Peyer's patch (tissue), 4 donors: ENCODE results near the gene DRD2. TPM values are rescaled to one million over a fixed set of nuclear protein-coding genes. Genes with fewer than 3 reads are reported as not detected.

Experiments used
- DNase-seq, 3 donors: peaks; one replicate each; pipeline ENCODE4 v3.0.0-alpha.2; 2017 to 2019
- H3K27ac ChIP-seq, 4 donors: fragments of 200-600 bp; sonication (generic); one replicate each; pipeline ENCODE4 v1.5.1; 2016 to 2019
- H3K27me3 ChIP-seq, 2 donors: fragments of 200-600 bp; sonication (generic); one replicate each; pipeline ENCODE4 v1.5.1; 2019
- H3K36me3 ChIP-seq, 3 donors: fragments of 200-600 bp; sonication (generic); one replicate each; pipeline ENCODE4 v1.5.1; 2016 to 2019
- H3K4me1 ChIP-seq, 4 donors: fragments of 200-600 bp; sonication (generic); one replicate each; pipeline ENCODE4 v1.5.1; 2016 to 2019
- H3K4me3 ChIP-seq, 4 donors: fragments of 200-600 bp; sonication (generic); 1 replicate in 3 of 4; 2 replicates in 1 of 4; pipeline ENCODE4 v1.5.1; 2016 to 2019; ENCODE audit warnings: mild to moderate bottlenecking in 1 of 4
- H3K9me3 ChIP-seq, 4 donors: fragments of 200-600 bp; sonication (generic); one replicate each; pipeline ENCODE4 v1.5.1; 2016 to 2019; ENCODE audit warnings: mild to moderate bottlenecking in 1 of 4
- POLR2A ChIP-seq, 2 donors: fragments of 450-650 bp; IDR thresholded peaks; one replicate each; pipeline ENCODE4 v1.5.1; 2017; ENCODE audit warnings: antibody characterized with exemption in 2 of 2, mild to moderate bottlenecking in 2 of 2, moderate library complexity in 2 of 2
- total RNA-seq, 4 donors: library from RNA; depleted of rRNA; stranded (reverse); fragments of >200 nt; gene quantifications; one replicate each; pipeline ENCODE4 v1.1.0, GENCODE V29; 2016
- TF ChIP-seq, protein P1 (sequence below), 6 experiments: fragments of 450-650 bp in 4 of 6; fragments of 200-600 bp in 2 of 6; sonication (generic) in 1 of 6; IDR thresholded peaks; one replicate each; pipeline ENCODE4 v1.5.1; 2017 to 2019; ENCODE audit warnings: antibody characterized with exemption in 6 of 6, mild to moderate bottlenecking in 3 of 6, moderate library complexity in 1 of 6

DRD2 gene
- total RNA-seq, 4 donors from 2014 or later, result not detected

DNA sequence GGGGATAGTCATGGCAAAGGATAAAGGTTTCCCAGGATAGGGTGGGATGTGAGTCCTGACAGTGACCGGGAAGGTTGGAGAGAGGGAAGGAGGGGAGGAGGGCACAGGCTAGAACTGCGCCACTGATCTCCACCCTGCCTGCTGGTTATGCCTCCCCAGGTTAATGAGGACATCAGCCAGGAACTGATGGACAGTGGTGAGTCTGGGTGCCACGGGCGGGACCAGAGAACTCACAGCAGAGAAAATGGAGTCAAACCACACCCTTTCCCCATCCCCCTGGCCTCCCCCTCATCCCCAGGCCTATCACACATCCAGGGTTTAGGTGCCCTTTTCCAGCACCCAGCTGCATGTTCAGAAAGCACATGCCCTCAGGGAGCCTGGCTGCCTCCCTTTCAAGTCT lies 77.4 kb downstream of the DRD2 start:
- Histone ChIP-seq H3K9me3 (no peaks in the 10 kb centered on the region), H3K27ac (no peak overlapping the region), H3K27me3 (no peaks in the 10 kb centered on the region), H3K36me3 (no peaks in the 10 kb centered on the region), H3K4me3 (no peak overlapping the region), H3K4me1 (no peaks in the 10 kb centered on the region)
- no peak for DNase-seq
- TF ChIP-seq, protein P1, sequence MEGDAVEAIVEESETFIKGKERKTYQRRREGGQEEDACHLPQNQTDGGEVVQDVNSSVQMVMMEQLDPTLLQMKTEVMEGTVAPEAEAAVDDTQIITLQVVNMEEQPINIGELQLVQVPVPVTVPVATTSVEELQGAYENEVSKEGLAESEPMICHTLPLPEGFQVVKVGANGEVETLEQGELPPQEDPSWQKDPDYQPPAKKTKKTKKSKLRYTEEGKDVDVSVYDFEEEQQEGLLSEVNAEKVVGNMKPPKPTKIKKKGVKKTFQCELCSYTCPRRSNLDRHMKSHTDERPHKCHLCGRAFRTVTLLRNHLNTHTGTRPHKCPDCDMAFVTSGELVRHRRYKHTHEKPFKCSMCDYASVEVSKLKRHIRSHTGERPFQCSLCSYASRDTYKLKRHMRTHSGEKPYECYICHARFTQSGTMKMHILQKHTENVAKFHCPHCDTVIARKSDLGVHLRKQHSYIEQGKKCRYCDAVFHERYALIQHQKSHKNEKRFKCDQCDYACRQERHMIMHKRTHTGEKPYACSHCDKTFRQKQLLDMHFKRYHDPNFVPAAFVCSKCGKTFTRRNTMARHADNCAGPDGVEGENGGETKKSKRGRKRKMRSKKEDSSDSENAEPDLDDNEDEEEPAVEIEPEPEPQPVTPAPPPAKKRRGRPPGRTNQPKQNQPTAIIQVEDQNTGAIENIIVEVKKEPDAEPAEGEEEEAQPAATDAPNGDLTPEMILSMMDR (IDR thresholded peaks at IDR 0.05), result no peak
- TF ChIP-seq POLR2A (IDR thresholded peaks at IDR 0.05), result no peak

DNA sequence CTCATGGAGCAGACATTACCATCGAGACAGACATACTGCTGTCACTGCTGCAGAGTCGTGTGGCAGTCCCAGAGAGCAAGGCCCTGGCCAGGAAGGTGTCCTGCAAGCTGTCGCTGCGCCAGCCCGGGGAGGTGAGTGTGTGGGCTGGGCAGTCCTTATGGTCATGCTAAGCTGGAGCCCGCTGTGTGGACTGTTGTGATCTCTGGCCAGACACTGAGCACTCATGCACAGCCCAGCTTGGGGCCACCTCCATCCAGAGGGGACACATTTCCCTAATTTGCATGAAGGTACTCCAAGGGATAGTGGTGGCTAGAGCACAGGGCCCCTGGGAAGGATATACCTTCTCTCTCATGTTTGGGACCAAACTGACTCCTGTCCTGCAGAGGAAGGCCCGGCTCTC lies 78.0 kb downstream of the DRD2 start:
- H3K27ac ChIP-seq, result no peak overlapping the region
- H3K4me1 ChIP-seq, result no peaks in the 10 kb centered on the region
- no peak overlapping the region for H3K4me3 ChIP-seq
- no peaks in the 10 kb centered on the region for H3K9me3 ChIP-seq
- H3K36me3 ChIP-seq, result no peaks in the 10 kb centered on the region
- no peak for TF ChIP-seq POLR2A (IDR thresholded peaks at IDR 0.05)
- TF ChIP-seq, protein P1 (IDR thresholded peaks at IDR 0.05), result no peak
- H3K27me3 ChIP-seq, result no peaks in the 10 kb centered on the region
- DNase-seq, result no peak

DNA sequence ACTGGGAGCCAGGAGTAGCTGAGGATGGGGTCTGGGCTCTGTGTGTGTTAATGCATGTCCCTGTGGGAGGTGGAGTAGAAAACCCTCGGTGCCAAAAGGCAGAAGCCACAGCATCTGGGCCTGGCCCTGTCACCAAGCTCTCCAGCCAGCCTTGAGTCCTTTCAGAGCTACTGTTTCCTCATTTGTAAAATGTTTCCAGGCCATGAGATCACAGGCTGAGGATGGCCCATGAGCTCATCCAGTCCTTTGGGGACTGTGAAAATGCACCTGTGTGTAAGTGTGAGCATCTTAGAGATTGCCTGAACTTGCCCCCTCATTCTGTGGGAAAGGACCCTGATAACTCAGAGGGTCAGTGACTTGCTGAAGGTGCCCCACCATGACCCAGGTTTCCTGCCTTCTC lies 78.5 kb downstream of the DRD2 start:
- no peaks in the 10 kb centered on the region for H3K9me3 ChIP-seq
- TF ChIP-seq POLR2A (IDR thresholded peaks at IDR 0.05), result no peak
- TF ChIP-seq, protein P1 (IDR thresholded peaks at IDR 0.05), result no peak

DNA sequence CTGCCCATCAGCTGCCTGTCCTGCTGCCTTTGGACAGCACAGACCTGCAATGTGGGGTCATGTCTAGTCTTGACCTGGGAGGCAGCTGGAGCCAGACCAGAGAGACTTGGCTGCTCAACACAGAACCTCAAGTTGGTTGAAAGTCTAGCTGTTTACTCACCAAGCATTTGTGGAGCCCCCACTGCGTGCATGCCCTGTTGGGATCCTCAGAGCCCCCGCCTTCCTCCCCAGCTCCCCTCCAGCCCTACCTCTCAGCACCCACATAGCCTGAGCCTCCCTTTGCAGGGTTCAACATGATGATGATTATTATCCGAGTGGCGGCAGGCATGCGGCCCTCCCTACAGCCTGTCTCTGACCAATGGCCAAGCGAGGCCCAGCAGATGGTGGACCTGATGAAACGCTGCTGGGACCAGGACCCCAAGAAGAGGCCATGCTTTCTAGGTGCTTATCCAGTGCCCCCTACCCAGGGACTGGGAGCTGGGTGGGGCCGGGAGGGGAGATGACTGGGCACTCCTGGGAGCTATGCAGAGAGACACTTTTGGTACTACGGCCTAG lies 79.3 kb downstream of the DRD2 start:
- no peak overlapping the region for H3K27ac ChIP-seq
- H3K4me3 ChIP-seq, result no peak overlapping the region
- H3K36me3 ChIP-seq, result no peaks in the 10 kb centered on the region
- H3K27me3 ChIP-seq, result no peaks in the 10 kb centered on the region
- TF ChIP-seq, protein P1 (IDR thresholded peaks at IDR 0.05), result no peak
- TF ChIP-seq POLR2A (IDR thresholded peaks at IDR 0.05), result no peak
- H3K9me3 ChIP-seq, result no peaks in the 10 kb centered on the region
- DNase-seq, result no peak
- H3K4me1 ChIP-seq, result no peaks in the 10 kb centered on the region

More for the DNA sequence above, 78.5 kb downstream of the DRD2 start:
- Histone ChIP-seq H3K4me1 (no peaks in the 10 kb centered on the region), H3K36me3 (no peaks in the 10 kb centered on the region), H3K27ac (no peak overlapping the region), H3K27me3 (no peaks in the 10 kb centered on the region), H3K4me3 (no peak overlapping the region)
- no peak for DNase-seq

DNA sequence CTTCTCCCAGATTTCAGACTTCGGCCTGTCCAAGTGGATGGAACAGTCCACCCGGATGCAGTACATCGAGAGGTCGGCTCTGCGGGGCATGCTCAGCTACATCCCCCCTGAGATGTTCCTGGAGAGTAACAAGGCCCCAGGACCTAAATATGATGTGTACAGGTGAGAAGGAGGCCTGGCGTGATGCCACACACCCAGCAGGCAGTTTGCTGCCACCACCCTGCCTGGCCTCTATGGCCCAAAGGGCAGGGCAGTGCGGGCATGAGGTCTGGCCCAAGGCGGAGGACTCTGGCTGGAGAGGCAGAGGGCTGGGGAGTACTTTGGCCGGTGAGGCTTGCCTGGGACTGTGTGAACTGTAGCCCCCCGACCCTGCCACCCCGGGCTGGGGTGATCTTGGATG lies 80.3 kb downstream of the DRD2 start:
- Histone ChIP-seq H3K27ac (no peak overlapping the region), H3K4me3 (no peak overlapping the region), H3K27me3 (no peaks in the 10 kb centered on the region), H3K36me3 (no peaks in the 10 kb centered on the region), H3K4me1 (no peaks in the 10 kb centered on the region), H3K9me3 (no peaks in the 10 kb centered on the region)
- DNase-seq, result no peak
- TF ChIP-seq, protein P1 (IDR thresholded peaks at IDR 0.05), result no peak
- no peak for TF ChIP-seq POLR2A (IDR thresholded peaks at IDR 0.05)

DNA sequence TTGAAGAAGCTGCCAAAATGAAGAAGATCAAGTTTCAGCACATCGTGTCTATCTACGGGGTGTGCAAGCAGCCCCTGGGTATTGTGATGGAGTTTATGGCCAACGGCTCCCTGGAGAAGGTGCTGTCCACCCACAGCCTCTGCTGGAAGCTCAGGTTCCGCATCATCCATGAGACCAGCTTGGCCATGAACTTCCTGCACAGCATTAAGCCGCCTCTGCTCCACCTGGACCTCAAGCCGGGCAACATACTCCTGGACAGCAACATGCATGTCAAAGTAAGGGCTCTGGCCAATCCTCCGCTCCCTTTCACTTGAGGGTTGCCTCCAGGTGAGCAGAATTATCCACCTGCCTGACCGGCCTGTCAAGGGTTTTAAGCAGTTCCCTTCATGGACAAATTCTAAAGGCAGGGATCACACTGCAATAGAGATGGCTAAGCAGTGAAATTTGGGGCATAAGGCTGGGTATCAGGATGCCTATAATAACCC lies 81.7 kb downstream of the DRD2 start:
- H3K4me1 ChIP-seq, result no peaks in the 10 kb centered on the region
- H3K4me3 ChIP-seq, result no peak overlapping the region
- no peaks in the 10 kb centered on the region for H3K9me3 ChIP-seq
- no peak for DNase-seq
- H3K27ac ChIP-seq, result no peak overlapping the region
- TF ChIP-seq POLR2A (IDR thresholded peaks at IDR 0.05), result no peak
- TF ChIP-seq, protein P1 (IDR thresholded peaks at IDR 0.05), result no peak
- H3K36me3 ChIP-seq, result no peaks in the 10 kb centered on the region
- H3K27me3 ChIP-seq, result no peaks in the 10 kb centered on the region
